HEK293 (cell line): ENCODE measurements around the gene ARHGAP30.
A peak's percentile ranks its signal among the peaks of the same experiment; 100 is the strongest.

Experiments
- GFI1B ChIP-seq: fragments of 450-650 bp; formaldehyde crosslinking; IDR thresholded peaks from 2 replicates; pipeline ENCODE4 v1.5.1; 2016; ENCODE audit warnings: missing biosample characterization, missing genetic modification characterization
- HOXD13 ChIP-seq: sonication (generic); formaldehyde crosslinking; IDR thresholded peaks from 2 replicates; pipeline ENCODE4 v1.8.0; 2022; ENCODE audit warnings: missing genetic modification reagents, borderline replicate concordance
- MEIS1 ChIP-seq: sonication (generic); formaldehyde crosslinking; IDR thresholded peaks from 2 replicates; pipeline ENCODE4 v1.8.1; 2022; ENCODE audit warnings: missing genetic modification reagents, mild to moderate bottlenecking, borderline replicate concordance
- MYNN ChIP-seq: fragments of 450-650 bp; formaldehyde crosslinking; IDR thresholded peaks from 2 replicates; pipeline ENCODE4 v1.5.1; 2016; ENCODE audit warnings: missing biosample characterization, missing genetic modification characterization, borderline replicate concordance
- SCRT2 ChIP-seq: fragments of 450-650 bp; formaldehyde crosslinking; IDR thresholded peaks from 2 replicates; pipeline ENCODE4 v1.5.1; 2016; ENCODE audit warnings: missing biosample characterization, missing genetic modification characterization
- WT1 ChIP-seq: fragments of 450-650 bp; formaldehyde crosslinking; IDR thresholded peaks from 2 replicates; pipeline ENCODE4 v1.5.1; 2016; ENCODE audit warnings: missing biosample characterization, missing genetic modification characterization
- YY1 ChIP-seq: fragments of 450-650 bp; formaldehyde crosslinking; IDR thresholded peaks from 2 replicates; pipeline ENCODE4 v1.5.1; 2018; ENCODE audit warnings: missing biosample characterization, missing genetic modification characterization
- ZBTB17 ChIP-seq: fragments of 450-650 bp; formaldehyde crosslinking; IDR thresholded peaks from 2 replicates; pipeline ENCODE4 v1.5.1; 2016; ENCODE audit warnings: missing biosample characterization, missing genetic modification characterization
- ZFP69B ChIP-seq: fragments of 450-650 bp; formaldehyde crosslinking; IDR thresholded peaks from 2 replicates; pipeline ENCODE4 v1.5.1; 2016; ENCODE audit warnings: missing biosample characterization, missing genetic modification characterization
- ZNF10 ChIP-seq: fragments of 450-650 bp; formaldehyde crosslinking; IDR thresholded peaks from 2 replicates; pipeline ENCODE4 v1.5.1; 2017; ENCODE audit warnings: missing biosample characterization, missing genetic modification characterization
- ZNF112 ChIP-seq: fragments of 450-650 bp; formaldehyde crosslinking; IDR thresholded peaks from 2 replicates; pipeline ENCODE4 v1.5.0; 2017; ENCODE audit warnings: missing biosample characterization, missing genetic modification characterization
- ZNF19 ChIP-seq: fragments of 450-650 bp; formaldehyde crosslinking; IDR thresholded peaks from 2 replicates; pipeline ENCODE4; 2016; ENCODE audit warnings: missing biosample characterization, missing genetic modification characterization, low read depth
- ZNF239 ChIP-seq: fragments of 450-650 bp; formaldehyde crosslinking; IDR thresholded peaks from 2 replicates; pipeline ENCODE4 v1.5.1; 2016; ENCODE audit warnings: missing biosample characterization, missing genetic modification characterization
- ZNF416 ChIP-seq: fragments of 450-650 bp; formaldehyde crosslinking; IDR thresholded peaks from 2 replicates; pipeline ENCODE4 v1.5.1; 2016; ENCODE audit warnings: missing biosample characterization, missing genetic modification characterization
- ZNF426 ChIP-seq: fragments of 450-650 bp; formaldehyde crosslinking; IDR thresholded peaks from 2 replicates; pipeline ENCODE4 v1.5.1; 2017; ENCODE audit warnings: missing biosample characterization, missing genetic modification characterization, mild to moderate bottlenecking, inconsistent platforms, moderate library complexity
- ZNF544 ChIP-seq: fragments of 450-650 bp; formaldehyde crosslinking; IDR thresholded peaks from 2 replicates; pipeline ENCODE4 v1.5.0; 2017; ENCODE audit warnings: missing biosample characterization, missing genetic modification characterization
- ZNF555 ChIP-seq: fragments of 450-650 bp; formaldehyde crosslinking; conservative IDR thresholded peaks from 2 replicates; pipeline ENCODE4 v1.5.1; 2017; ENCODE audit warnings: missing biosample characterization, mild to moderate bottlenecking, missing genetic modification characterization, inconsistent platforms
- ZNF571 ChIP-seq: fragments of 450-650 bp; formaldehyde crosslinking; IDR thresholded peaks from 2 replicates; pipeline ENCODE4 v1.5.0; 2017; ENCODE audit warnings: missing biosample characterization, missing genetic modification characterization
- ZNF585B ChIP-seq: fragments of 450-650 bp; formaldehyde crosslinking; IDR thresholded peaks from 2 replicates; pipeline ENCODE4 v1.5.1; 2016; ENCODE audit warnings: missing biosample characterization, missing genetic modification characterization
- ZNF610 ChIP-seq: fragments of 450-650 bp; formaldehyde crosslinking; IDR thresholded peaks from 2 replicates; pipeline ENCODE4 v1.5.1; 2016; ENCODE audit warnings: missing biosample characterization, missing genetic modification characterization, borderline replicate concordance
- ZNF621 ChIP-seq: fragments of 450-650 bp; formaldehyde crosslinking; IDR thresholded peaks from 2 replicates; pipeline ENCODE4 v1.5.1; 2017; ENCODE audit warnings: missing biosample characterization, missing genetic modification characterization
- ZNF626 ChIP-seq: fragments of 450-650 bp; sonication (Bioruptor Pico); formaldehyde crosslinking; IDR thresholded peaks from 2 replicates; pipeline ENCODE4 v1.5.1; 2018; ENCODE audit warnings: missing biosample characterization, missing genetic modification characterization, inconsistent platforms
- ZNF654 ChIP-seq: fragments of 450-650 bp; formaldehyde crosslinking; IDR thresholded peaks from 2 replicates; pipeline ENCODE4 v1.5.1; 2016; ENCODE audit warnings: low read depth, missing biosample characterization, missing genetic modification characterization
- ZNF660 ChIP-seq: fragments of 450-650 bp; IDR thresholded peaks from 2 replicates; pipeline ENCODE4 v1.5.1; 2018; ENCODE audit warnings: missing biosample characterization, mild to moderate bottlenecking, missing genetic modification characterization
- ZNF677 ChIP-seq: fragments of 450-650 bp; IDR thresholded peaks from 2 replicates; pipeline ENCODE4 v1.5.0; 2018; ENCODE audit warnings: missing biosample characterization, mild to moderate bottlenecking, missing genetic modification characterization, moderate library complexity
- ZNF837 ChIP-seq: fragments of 450-650 bp; formaldehyde crosslinking; IDR thresholded peaks from 2 replicates; pipeline ENCODE4 v1.5.1; 2016; ENCODE audit warnings: missing biosample characterization, missing genetic modification characterization
- ZSCAN16 ChIP-seq: fragments of 450-650 bp; formaldehyde crosslinking; IDR thresholded peaks from 2 replicates; pipeline ENCODE4 v1.5.1; 2016; ENCODE audit warnings: missing biosample characterization, missing genetic modification characterization
- ZSCAN30 ChIP-seq: fragments of 450-650 bp; IDR thresholded peaks from 2 replicates; pipeline ENCODE4 v1.5.1; 2018; ENCODE audit warnings: missing biosample characterization, mild to moderate bottlenecking, missing genetic modification characterization, moderate library complexity
- TF ChIP-seq, protein P1 (sequence below): fragments of 450-650 bp; formaldehyde crosslinking; IDR thresholded peaks from 2 replicates; pipeline ENCODE4 v1.5.1; 2017; ENCODE audit warnings: missing biosample characterization, mild to moderate bottlenecking, missing genetic modification characterization, moderate library complexity
- TF ChIP-seq, protein P2 (sequence below): fragments of 450-650 bp; formaldehyde crosslinking; optimal IDR thresholded peaks from 2 replicates; pipeline ENCODE3; 2016; ENCODE audit warnings: missing biosample characterization, mild to moderate bottlenecking, missing genetic modification characterization
- TF ChIP-seq, protein P3 (sequence below): fragments of 450-650 bp; formaldehyde crosslinking; IDR thresholded peaks from 2 replicates; pipeline ENCODE4 v1.5.1; 2016; ENCODE audit warnings: missing biosample characterization, missing genetic modification characterization
- TF ChIP-seq, protein P4 (sequence below): fragments of 450-650 bp; formaldehyde crosslinking; IDR thresholded peaks from 2 replicates; pipeline ENCODE4 v1.5.1; 2016; ENCODE audit warnings: missing biosample characterization, missing genetic modification characterization

Gene ARHGAP30

DNA sequence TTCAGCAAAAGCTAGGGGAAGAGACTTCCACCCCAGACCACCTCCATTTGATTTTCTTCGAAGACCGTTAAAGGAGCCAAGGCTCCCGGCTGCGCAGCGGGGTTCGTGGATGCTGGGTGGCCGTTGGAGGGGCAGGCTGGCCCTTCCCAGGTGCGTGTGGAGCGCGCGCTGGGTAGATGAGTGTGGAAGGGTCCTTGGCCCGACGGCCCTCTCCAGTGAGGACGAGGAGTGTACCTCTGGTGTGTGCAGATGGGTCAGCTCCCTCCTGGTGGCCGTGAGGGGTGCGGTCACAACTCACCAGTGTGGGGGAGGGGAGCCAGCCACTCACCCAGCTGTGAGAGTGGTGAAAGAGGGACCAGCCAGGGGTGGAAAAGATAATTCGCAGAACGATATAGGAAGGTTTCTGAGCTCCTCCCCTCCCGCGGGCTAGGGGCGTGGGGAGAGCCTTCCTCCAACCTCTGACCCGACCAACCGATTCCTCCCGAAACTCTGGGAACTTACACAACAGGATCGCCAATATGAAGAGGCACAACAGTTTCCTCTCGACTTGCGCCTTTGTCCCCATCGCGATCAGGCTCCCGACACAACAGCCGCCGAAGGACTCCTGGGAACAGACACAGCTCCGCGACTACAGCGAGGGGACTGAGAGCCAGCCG lies 49.1 kb downstream of the ARHGAP30 start, which contains the start of gene F11R (continued):
- TF ChIP-seq ZNF677 (tag by site-specific recombination) (no peak), HOXD13 (CRISPR knock-in tag) (no peak), MYNN (tag by site-specific recombination) (no peak), YY1 (tag by site-specific recombination) (no peak), ZNF112 (tag by site-specific recombination) (no peak), ZNF654 (tag by site-specific recombination) (no peak), ZNF585B (no peak), ZNF837 (no peak), ZFP69B (tag by site-specific recombination) (0 out of 2 replicates have a peak, but pooled peaks have one; percentile 24), ZNF239 (no peak), ZNF19 (no peak), ZNF571 (tag by site-specific recombination) (no peak), ZNF555 (no peak), SCRT2 (tag by site-specific recombination) (no peak), ZNF626 (tag by site-specific recombination) (no peak), ZNF544 (tag by site-specific recombination) (no peak), ZBTB17 (tag by site-specific recombination) (peak; percentile 82), ZSCAN30 (tag by site-specific recombination) (no peak), ZSCAN16 (tag by site-specific recombination) (no peak), ZNF610 (tag by site-specific recombination) (no peak), ZNF426 (no peak), ZNF621 (tag by site-specific recombination) (no peak), ZNF660 (tag by site-specific recombination) (no peak), GFI1B (tag by site-specific recombination) (no peak), ZNF10 (no peak), MEIS1 (no peak), WT1 (no peak), ZNF416 (tag by site-specific recombination) (no peak)
- TF ChIP-seq, protein P1, sequence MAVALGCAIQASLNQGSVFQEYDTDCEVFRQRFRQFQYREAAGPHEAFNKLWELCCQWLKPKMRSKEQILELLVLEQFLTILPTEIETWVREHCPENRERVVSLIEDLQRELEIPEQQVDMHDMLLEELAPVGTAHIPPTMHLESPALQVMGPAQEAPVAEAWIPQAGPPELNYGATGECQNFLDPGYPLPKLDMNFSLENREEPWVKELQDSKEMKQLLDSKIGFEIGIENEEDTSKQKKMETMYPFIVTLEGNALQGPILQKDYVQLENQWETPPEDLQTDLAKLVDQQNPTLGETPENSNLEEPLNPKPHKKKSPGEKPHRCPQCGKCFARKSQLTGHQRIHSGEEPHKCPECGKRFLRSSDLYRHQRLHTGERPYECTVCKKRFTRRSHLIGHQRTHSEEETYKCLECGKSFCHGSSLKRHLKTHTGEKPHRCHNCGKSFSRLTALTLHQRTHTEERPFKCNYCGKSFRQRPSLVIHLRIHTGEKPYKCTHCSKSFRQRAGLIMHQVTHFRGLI (tag by site-specific recombination): no peak
- TF ChIP-seq, protein P2, sequence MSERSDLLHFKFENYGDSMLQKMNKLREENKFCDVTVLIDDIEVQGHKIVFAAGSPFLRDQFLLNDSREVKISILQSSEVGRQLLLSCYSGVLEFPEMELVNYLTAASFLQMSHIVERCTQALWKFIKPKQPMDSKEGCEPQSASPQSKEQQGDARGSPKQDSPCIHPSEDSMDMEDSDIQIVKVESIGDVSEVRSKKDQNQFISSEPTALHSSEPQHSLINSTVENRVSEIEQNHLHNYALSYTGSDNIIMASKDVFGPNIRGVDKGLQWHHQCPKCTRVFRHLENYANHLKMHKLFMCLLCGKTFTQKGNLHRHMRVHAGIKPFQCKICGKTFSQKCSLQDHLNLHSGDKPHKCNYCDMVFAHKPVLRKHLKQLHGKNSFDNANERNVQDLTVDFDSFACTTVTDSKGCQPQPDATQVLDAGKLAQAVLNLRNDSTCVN: peak; percentile 37
- TF ChIP-seq, protein P3, sequence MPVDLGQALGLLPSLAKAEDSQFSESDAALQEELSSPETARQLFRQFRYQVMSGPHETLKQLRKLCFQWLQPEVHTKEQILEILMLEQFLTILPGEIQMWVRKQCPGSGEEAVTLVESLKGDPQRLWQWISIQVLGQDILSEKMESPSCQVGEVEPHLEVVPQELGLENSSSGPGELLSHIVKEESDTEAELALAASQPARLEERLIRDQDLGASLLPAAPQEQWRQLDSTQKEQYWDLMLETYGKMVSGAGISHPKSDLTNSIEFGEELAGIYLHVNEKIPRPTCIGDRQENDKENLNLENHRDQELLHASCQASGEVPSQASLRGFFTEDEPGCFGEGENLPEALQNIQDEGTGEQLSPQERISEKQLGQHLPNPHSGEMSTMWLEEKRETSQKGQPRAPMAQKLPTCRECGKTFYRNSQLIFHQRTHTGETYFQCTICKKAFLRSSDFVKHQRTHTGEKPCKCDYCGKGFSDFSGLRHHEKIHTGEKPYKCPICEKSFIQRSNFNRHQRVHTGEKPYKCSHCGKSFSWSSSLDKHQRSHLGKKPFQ: no peak
- TF ChIP-seq, protein P4, sequence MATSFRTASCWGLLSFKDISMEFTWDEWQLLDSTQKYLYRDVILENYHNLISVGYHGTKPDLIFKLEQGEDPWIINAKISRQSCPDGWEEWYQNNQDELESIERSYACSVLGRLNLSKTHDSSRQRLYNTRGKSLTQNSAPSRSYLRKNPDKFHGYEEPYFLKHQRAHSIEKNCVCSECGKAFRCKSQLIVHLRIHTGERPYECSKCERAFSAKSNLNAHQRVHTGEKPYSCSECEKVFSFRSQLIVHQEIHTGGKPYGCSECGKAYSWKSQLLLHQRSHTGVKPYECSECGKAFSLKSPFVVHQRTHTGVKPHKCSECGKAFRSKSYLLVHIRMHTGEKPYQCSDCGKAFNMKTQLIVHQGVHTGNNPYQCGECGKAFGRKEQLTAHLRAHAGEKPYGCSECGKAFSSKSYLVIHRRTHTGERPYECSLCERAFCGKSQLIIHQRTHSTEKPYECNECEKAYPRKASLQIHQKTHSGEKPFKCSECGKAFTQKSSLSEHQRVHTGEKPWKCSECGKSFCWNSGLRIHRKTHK (tag by site-specific recombination): no peak
